Panc1 (cell line): ENCODE measurements around the gene FDCSP. TPM values are rescaled to one million over a fixed set of nuclear protein-coding genes. Genes with fewer than 3 reads are reported as not detected.

Experiments used
- ATAC-seq: fragments of 200-7000 bp; cut with Tn5 transposase; 2 replicates; pipeline ENCODE4 v1.9.1; 2020; ENCODE audit warnings: mild to moderate bottlenecking, moderate library complexity
- BruUV-seq: library from RNA; stranded (reverse); fragments of 400-500 nt; replicated peaks from 2 replicates; lab custom pipeline; 2021; lab: Mats Ljungman, UMichigan
- CTCF ChIA-PET: fragments of 300-600 bp; sonication (Branson Sonifier 250); formaldehyde crosslinking; loops from one replicate; lab custom pipeline; 2022; ENCODE audit warnings: antibody characterized with exemption; lab: Charles Lee
- POLR2A ChIA-PET: fragments of 300-600 bp; sonication (Branson Sonifier 250); formaldehyde crosslinking; loops from one replicate; lab custom pipeline; 2022; ENCODE audit warnings: antibody characterized with exemption; lab: Charles Lee
- DNase-seq: peaks from one replicate; pipeline ENCODE4 v3.0.0-alpha.2; 2010; ENCODE audit warnings: low read depth, low spot score
- H3K27ac ChIP-seq: 2 replicates; pipeline ENCODE4 v1.5.1; 2011; ENCODE audit warnings: mild to moderate bottlenecking, low read length, inconsistent platforms
- H3K27me3 ChIP-seq: fragments of 200-500 bp; sonication (Bioruptor generic); 2 replicates; pipeline ENCODE4 v1.6.0; 2014; ENCODE audit warnings: low read length, inconsistent platforms; ENCODE audit not compliant: control insufficient read depth, insufficient read depth
- H3K36me3 ChIP-seq: fragments of 200-500 bp; sonication (Bioruptor generic); 2 replicates; pipeline ENCODE4 v1.5.1; 2014; ENCODE audit warnings: inconsistent platforms, mild to moderate bottlenecking, low read length, moderate library complexity; ENCODE audit not compliant: control insufficient read depth, insufficient read depth
- H3K4me1 ChIP-seq: 2 replicates; pipeline ENCODE4 v1.5.1; 2011; ENCODE audit warnings: inconsistent platforms, mild to moderate bottlenecking, low read length, moderate library complexity; ENCODE audit not compliant: control insufficient read depth, insufficient read depth
- H3K4me3 ChIP-seq, 2 experiments: 2 replicates each; pipeline ENCODE4 v1.5.1; 2011 to 2012; ENCODE audit warnings: low read depth in 2 of 2, low read length in 2 of 2, mild to moderate bottlenecking in 2 of 2, inconsistent platforms in 1 of 2, moderate library complexity in 1 of 2
- H3K9me3 ChIP-seq: fragments of 200-500 bp; sonication (Bioruptor generic); 2 replicates; pipeline ENCODE4 v1.5.1; 2014; ENCODE audit warnings: low read depth, mild to moderate bottlenecking, inconsistent platforms, low read length, moderate library complexity; ENCODE audit not compliant: control insufficient read depth, insufficient read depth
- POLR2AphosphoS5 ChIP-seq: IDR thresholded peaks from 2 replicates; pipeline ENCODE4 v1.6.1; 2012; ENCODE audit warnings: mild to moderate bottlenecking, low read depth, low read length, moderate library complexity
- SIN3A ChIP-seq: IDR thresholded peaks from 2 replicates; pipeline ENCODE4 v1.6.1; 2012; ENCODE audit warnings: low read depth, mild to moderate bottlenecking, low read length, moderate library complexity, borderline replicate concordance; ENCODE audit not compliant: insufficient read depth
- TCF7L2 ChIP-seq: IDR thresholded peaks from 2 replicates; pipeline ENCODE4 v1.6.1; 2011; ENCODE audit warnings: mild to moderate bottlenecking, low read depth, low read length, inconsistent platforms
- in situ Hi-C: cut with HindIII; loops from 2 replicates; pipeline ENCODE4 v1.10.0; 2016; ENCODE audit warnings: low sequenced_read_pairs, low pct_unique_long_range_greater_than_20kb
- intact Hi-C: fragments of 100-400 bp; cut with micrococcal nuclease; formaldehyde crosslinking; loops from one replicate; pipeline ENCODE4 v1.10.0; 2022; ENCODE audit not compliant: unreplicated experiment
- total RNA-seq: library from RNA; stranded (reverse); gene quantifications from one replicate; pipeline ENCODE4 v1.2.1, GENCODE V29; 2021; ENCODE audit not compliant: unreplicated experiment
- TF ChIP-seq, protein P1 (sequence below), 2 experiments: IDR thresholded peaks; 2 replicates each; pipeline ENCODE4 v1.6.1; 2011 to 2012; ENCODE audit warnings: low read depth in 2 of 2, control low read depth in 1 of 2, low read length in 1 of 2, mild to moderate bottlenecking in 1 of 2, moderate library complexity in 1 of 2; ENCODE audit not compliant: insufficient read depth in 1 of 2
- TF ChIP-seq, protein P2 (sequence below): fragments of 450-650 bp; IDR thresholded peaks from 2 replicates; pipeline ENCODE4 v1.5.1; 2017; ENCODE audit warnings: mild to moderate bottlenecking

FDCSP gene
- total RNA-seq, 1 experiment from 2014 or later = not detected

DNA sequence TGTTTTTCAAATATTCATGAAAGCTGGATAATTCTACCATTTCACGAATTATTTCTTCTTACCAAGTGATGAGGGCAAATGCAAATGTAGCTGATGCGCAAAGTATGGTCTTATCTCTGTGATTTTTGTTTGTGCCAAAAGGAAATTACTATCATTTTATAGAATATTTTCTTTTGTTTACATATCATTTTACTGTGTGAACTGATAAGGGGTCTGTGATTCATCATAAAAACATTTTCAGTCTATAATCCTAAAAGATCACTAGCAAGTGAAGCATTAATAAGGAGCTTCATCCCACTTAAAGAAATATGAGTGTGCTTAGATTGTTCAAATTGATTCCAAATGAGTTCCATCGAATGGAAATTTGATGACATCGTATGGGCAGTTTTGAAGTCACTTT, 17.2 kb downstream of the FDCSP start:
- H3K27me3 ChIP-seq = no peaks in the 10 kb centered on the region
- no peaks in the 10 kb centered on the region for H3K36me3 ChIP-seq
- ChIA-PET CTCF (no interaction called here), POLR2A (no interaction called here)
- in situ Hi-C loops (no loop called here), intact Hi-C loops (no loop called here)
- H3K27ac ChIP-seq = no peak overlapping the region
- no TSS peak for BruUV-seq
- H3K4me3 ChIP-seq = no peak overlapping the region
- no peak for TF ChIP-seq TCF7L2
- TF ChIP-seq, protein P1, sequence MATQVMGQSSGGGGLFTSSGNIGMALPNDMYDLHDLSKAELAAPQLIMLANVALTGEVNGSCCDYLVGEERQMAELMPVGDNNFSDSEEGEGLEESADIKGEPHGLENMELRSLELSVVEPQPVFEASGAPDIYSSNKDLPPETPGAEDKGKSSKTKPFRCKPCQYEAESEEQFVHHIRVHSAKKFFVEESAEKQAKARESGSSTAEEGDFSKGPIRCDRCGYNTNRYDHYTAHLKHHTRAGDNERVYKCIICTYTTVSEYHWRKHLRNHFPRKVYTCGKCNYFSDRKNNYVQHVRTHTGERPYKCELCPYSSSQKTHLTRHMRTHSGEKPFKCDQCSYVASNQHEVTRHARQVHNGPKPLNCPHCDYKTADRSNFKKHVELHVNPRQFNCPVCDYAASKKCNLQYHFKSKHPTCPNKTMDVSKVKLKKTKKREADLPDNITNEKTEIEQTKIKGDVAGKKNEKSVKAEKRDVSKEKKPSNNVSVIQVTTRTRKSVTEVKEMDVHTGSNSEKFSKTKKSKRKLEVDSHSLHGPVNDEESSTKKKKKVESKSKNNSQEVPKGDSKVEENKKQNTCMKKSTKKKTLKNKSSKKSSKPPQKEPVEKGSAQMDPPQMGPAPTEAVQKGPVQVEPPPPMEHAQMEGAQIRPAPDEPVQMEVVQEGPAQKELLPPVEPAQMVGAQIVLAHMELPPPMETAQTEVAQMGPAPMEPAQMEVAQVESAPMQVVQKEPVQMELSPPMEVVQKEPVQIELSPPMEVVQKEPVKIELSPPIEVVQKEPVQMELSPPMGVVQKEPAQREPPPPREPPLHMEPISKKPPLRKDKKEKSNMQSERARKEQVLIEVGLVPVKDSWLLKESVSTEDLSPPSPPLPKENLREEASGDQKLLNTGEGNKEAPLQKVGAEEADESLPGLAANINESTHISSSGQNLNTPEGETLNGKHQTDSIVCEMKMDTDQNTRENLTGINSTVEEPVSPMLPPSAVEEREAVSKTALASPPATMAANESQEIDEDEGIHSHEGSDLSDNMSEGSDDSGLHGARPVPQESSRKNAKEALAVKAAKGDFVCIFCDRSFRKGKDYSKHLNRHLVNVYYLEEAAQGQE (IDR thresholded peaks at IDR 0.05; ENCODE audit: insufficient read depth in 1 of 2, low read depth in 2 of 2, low read length in 1 of 2) = no peak
- TF ChIP-seq, protein P2, sequence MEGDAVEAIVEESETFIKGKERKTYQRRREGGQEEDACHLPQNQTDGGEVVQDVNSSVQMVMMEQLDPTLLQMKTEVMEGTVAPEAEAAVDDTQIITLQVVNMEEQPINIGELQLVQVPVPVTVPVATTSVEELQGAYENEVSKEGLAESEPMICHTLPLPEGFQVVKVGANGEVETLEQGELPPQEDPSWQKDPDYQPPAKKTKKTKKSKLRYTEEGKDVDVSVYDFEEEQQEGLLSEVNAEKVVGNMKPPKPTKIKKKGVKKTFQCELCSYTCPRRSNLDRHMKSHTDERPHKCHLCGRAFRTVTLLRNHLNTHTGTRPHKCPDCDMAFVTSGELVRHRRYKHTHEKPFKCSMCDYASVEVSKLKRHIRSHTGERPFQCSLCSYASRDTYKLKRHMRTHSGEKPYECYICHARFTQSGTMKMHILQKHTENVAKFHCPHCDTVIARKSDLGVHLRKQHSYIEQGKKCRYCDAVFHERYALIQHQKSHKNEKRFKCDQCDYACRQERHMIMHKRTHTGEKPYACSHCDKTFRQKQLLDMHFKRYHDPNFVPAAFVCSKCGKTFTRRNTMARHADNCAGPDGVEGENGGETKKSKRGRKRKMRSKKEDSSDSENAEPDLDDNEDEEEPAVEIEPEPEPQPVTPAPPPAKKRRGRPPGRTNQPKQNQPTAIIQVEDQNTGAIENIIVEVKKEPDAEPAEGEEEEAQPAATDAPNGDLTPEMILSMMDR = no peak
- no peak for TF ChIP-seq SIN3A
- TF ChIP-seq POLR2AphosphoS5 = no peak
- H3K9me3 ChIP-seq = no peaks in the 10 kb centered on the region
- DNase-seq = no peak
- no peaks in the 10 kb centered on the region for H3K4me1 ChIP-seq
- ATAC-seq = no peak

DNA sequence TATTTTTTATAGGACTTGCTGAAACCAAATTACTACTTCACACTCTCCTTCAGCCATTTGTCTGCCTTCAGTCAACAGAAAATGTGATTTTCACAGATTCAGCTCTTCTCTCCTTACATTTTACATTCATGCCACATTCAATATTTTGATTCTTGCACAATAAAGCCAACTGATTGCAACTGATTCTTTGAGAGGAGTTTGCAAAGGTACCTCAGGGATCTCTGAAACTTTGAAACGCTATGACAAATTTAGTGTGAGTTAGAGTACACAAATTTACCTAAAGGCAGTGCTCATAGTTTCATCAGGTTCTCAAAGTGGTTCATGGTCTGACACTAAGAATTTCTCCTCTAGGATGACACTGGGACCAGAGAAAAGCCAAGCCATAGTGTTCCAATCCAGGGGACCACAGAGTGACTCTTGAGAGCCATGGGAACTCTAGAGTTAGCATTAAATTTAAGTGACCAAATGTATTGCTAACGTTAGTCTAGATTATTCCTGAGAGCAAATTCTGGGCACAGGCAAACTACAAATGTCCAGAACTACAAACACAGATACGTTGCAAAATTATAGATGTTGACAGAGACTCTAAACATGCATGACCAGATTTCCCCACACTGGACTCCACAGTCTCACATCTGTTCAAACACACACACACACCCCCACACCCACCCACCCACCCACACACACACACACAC, 25.5 kb downstream of the FDCSP start:
- intact Hi-C loops = no loop called here
- CTCF ChIA-PET = no interaction called here
- no peaks in the 10 kb centered on the region for H3K9me3 ChIP-seq
- ATAC-seq (no peak), DNase-seq (no peak)
- POLR2A ChIA-PET = no interaction called here
- no peak overlapping the region for H3K27ac ChIP-seq
- H3K4me1 ChIP-seq = no peaks in the 10 kb centered on the region
- H3K27me3 ChIP-seq = no peaks in the 10 kb centered on the region
- TF ChIP-seq SIN3A (no peak), TCF7L2 (no peak), POLR2AphosphoS5 (no peak)
- TF ChIP-seq, protein P2 = no peak
- TF ChIP-seq, protein P1 (IDR thresholded peaks at IDR 0.05; ENCODE audit: insufficient read depth in 1 of 2, low read depth in 2 of 2, low read length in 1 of 2) = no peak
- H3K36me3 ChIP-seq = no peaks in the 10 kb centered on the region
- in situ Hi-C loops = no loop called here
- no TSS peak for BruUV-seq
- H3K4me3 ChIP-seq = no peak overlapping the region
